SK-N-SH (cell line): ENCODE measurements around the gene TMEM120B. TPM values are rescaled to one million over a fixed set of nuclear protein-coding genes. Genes with fewer than 3 reads are reported as not detected.

Experiments used
- CTCF ChIA-PET: fragments of 300-600, 350-600 bp; formaldehyde crosslinking; extraction: SDS; loops from one replicate; lab custom pipeline; 2021; lab: Yijun Ruan, JAX
- POLR2A ChIA-PET: fragments of 350-600 bp; sonication (Branson Sonifier 250); formaldehyde crosslinking; extraction: SDS; loops from one replicate; lab custom pipeline; 2020; ENCODE audit warnings: antibody characterized with exemption, inconsistent platforms; lab: Yijun Ruan, JAX
- DNase-seq: peaks from one replicate; pipeline ENCODE4 v3.0.0; 2012
- H2AFZ ChIP-seq: fragments of 200-600 bp; sonication (generic); 2 replicates; pipeline ENCODE4 v1.8.1; 2016; ENCODE audit warnings: antibody characterized with exemption, mild to moderate bottlenecking, low read depth
- H3F3A ChIP-seq: fragments of 200-600 bp; sonication (generic); replicated peaks from 2 replicates; pipeline ENCODE3; 2016; ENCODE audit warnings: antibody characterized with exemption, mild to moderate bottlenecking; ENCODE audit not compliant: insufficient read depth
- H3K27ac ChIP-seq, 2 experiments: fragments of 200-500 bp in 1 of 2; fragments of 200-600 bp in 1 of 2; sonication (Bioruptor generic) in 1 of 2; sonication (generic), shearing (Covaris generic) in 1 of 2; 2 replicates each; pipeline versions ENCODE4 v1.5.1 to v1.6.1; 2014 to 2016; ENCODE audit warnings: low read depth in 2 of 2, inconsistent platforms in 1 of 2, low read length in 1 of 2, mild to moderate bottlenecking in 1 of 2, mixed read lengths in 1 of 2
- H3K27me3 ChIP-seq: fragments of 200-600 bp; sonication (generic), shearing (Covaris generic); 2 replicates; pipeline ENCODE4 v1.6.1; 2016; ENCODE audit warnings: mixed run types; ENCODE audit not compliant: insufficient read depth
- H3K36me3 ChIP-seq, 2 experiments: fragments of 200-500 bp in 1 of 2; fragments of 200-600 bp in 1 of 2; sonication (Bioruptor generic) in 1 of 2; sonication (generic) in 1 of 2; replicated peaks in 1 of 2; 2 replicates each; pipeline versions ENCODE3 to v1.5.1; 2014 to 2016; ENCODE audit warnings: low read length in 1 of 2, mild to moderate bottlenecking in 1 of 2; ENCODE audit not compliant: insufficient read depth in 2 of 2, control insufficient read depth in 1 of 2
- H3K4me1 ChIP-seq, 2 experiments: fragments of 200-500 bp in 1 of 2; fragments of 200-600 bp in 1 of 2; sonication (Bioruptor generic) in 1 of 2; sonication (generic), shearing (Covaris generic) in 1 of 2; 2 replicates each; pipeline versions ENCODE4 v1.5.1 to v1.6.1; 2014 to 2016; ENCODE audit warnings: low read depth in 1 of 2, low read length in 1 of 2, mixed run types in 1 of 2; ENCODE audit not compliant: insufficient read depth in 2 of 2, control insufficient read depth in 1 of 2
- H3K4me2 ChIP-seq: fragments of 200-600 bp; sonication (generic), shearing (Covaris generic); 2 replicates; pipeline ENCODE4 v1.6.1; 2017; ENCODE audit warnings: mixed run types
- H3K4me3 ChIP-seq, 2 experiments: fragments of 200-500 bp in 1 of 2; fragments of 200-600 bp in 1 of 2; sonication (Bioruptor generic) in 1 of 2; sonication (generic), shearing (Covaris generic) in 1 of 2; 2 replicates each; pipeline versions ENCODE4 v1.5.1 to v1.8.1; 2014 to 2016; ENCODE audit warnings: low read depth in 2 of 2, inconsistent platforms in 1 of 2, low read length in 1 of 2, mild to moderate bottlenecking in 1 of 2, mixed read lengths in 1 of 2, moderate library complexity in 1 of 2
- H3K79me2 ChIP-seq: fragments of 200-600 bp; sonication (generic); 2 replicates; pipeline ENCODE4 v1.8.1; 2017; ENCODE audit warnings: mild to moderate bottlenecking; ENCODE audit not compliant: insufficient read depth
- H3K9ac ChIP-seq: fragments of 200-600 bp; sonication (generic); 2 replicates; pipeline ENCODE4 v1.6.1; 2017; ENCODE audit warnings: mixed run types
- H3K9me2 ChIP-seq: fragments of 200-600 bp; sonication (generic); 2 replicates; pipeline ENCODE4 v1.6.1; 2017; ENCODE audit warnings: mixed run types
- H3K9me3 ChIP-seq: fragments of 200-600 bp; sonication (generic); 2 replicates; pipeline ENCODE4 v1.6.1; 2017; ENCODE audit warnings: mixed run types, mild to moderate bottlenecking, moderate library complexity
- H4K20me1 ChIP-seq: fragments of 200-600 bp; sonication (generic); 2 replicates; pipeline ENCODE4 v1.6.1; 2017; ENCODE audit warnings: mild to moderate bottlenecking, mixed run types; ENCODE audit not compliant: insufficient read depth
- CHD2 ChIP-seq: fragments of 150-350 bp; IDR thresholded peaks from 2 replicates; pipeline ENCODE4 v1.6.1; 2018; ENCODE audit warnings: low read length; ENCODE audit not compliant: partially characterized antibody
- ELF1 ChIP-seq: IDR thresholded peaks from 2 replicates; pipeline ENCODE4 v1.4.0; 2012
- EP300 ChIP-seq, 2 experiments: IDR thresholded peaks; 2 replicates each; pipeline versions ENCODE4 v1.4.0 to v1.6.1; 2012; ENCODE audit warnings: borderline replicate concordance in 1 of 2, low read depth in 1 of 2, low read length in 1 of 2
- EZH2phosphoT487 ChIP-seq: fragments of 200-600 bp; sonication (generic); IDR thresholded peaks from 2 replicates; pipeline ENCODE4 v1.6.1; 2017; ENCODE audit warnings: low read depth, mixed run types, mild to moderate bottlenecking, antibody characterized with exemption, moderate library complexity, borderline replicate concordance
- FOXM1 ChIP-seq: IDR thresholded peaks from 2 replicates; pipeline ENCODE4 v1.4.0; 2012; ENCODE audit warnings: low read depth, mild to moderate bottlenecking
- MAX ChIP-seq: IDR thresholded peaks from 2 replicates; pipeline ENCODE4 v1.4.0; 2012; ENCODE audit warnings: low read depth
- NFIC ChIP-seq: IDR thresholded peaks from 2 replicates; pipeline ENCODE4 v1.4.0; 2012; ENCODE audit warnings: borderline replicate concordance
- PBX3 ChIP-seq: IDR thresholded peaks from 2 replicates; pipeline ENCODE4; 2012
- POLR2AphosphoS5 ChIP-seq: IDR thresholded peaks from 2 replicates; pipeline ENCODE4 v1.6.1; 2012; ENCODE audit warnings: low read depth, low read length
- REST ChIP-seq: IDR thresholded peaks from 2 replicates; pipeline ENCODE4 v1.6.1; 2012; ENCODE audit warnings: mild to moderate bottlenecking, low read depth, low read length, moderate library complexity
- RFX5 ChIP-seq: IDR thresholded peaks from 2 replicates; pipeline ENCODE4 v1.6.1; 2012; ENCODE audit warnings: mild to moderate bottlenecking, improper control_type of control experiment, low read length
- USF2 ChIP-seq: fragments of 150-350 bp; IDR thresholded peaks from 2 replicates; pipeline ENCODE4 v1.6.1; 2017; ENCODE audit warnings: antibody characterized with exemption, low read length, low read depth, borderline replicate concordance
- WGBS: methylation state at CpG from one replicate; pipeline ENCODE4 v1.1.6; 2017; ENCODE audit warnings: low lambda C conversion rate; 5-methylcytosine and 5-hydroxymethylcytosine counted together
- polyA plus RNA-seq, 3 experiments: library from polyadenylated mRNA; depleted of rRNA; stranded (reverse); fragments of >200 nt; gene quantifications; 2 replicates each; pipeline ENCODE4 v1.2.3, GENCODE V29; 2012

TMEM120B gene
- polyA plus RNA-seq, 1 of the 3 experiments (the other 2 are of a cell fraction) = 15.4 TPM

GRCh38 chr12:121751749-121752351 is 39.3 kb downstream of the TMEM120B start:
- no peak overlapping the region for H3K4me2 ChIP-seq
- 93% methylated on average over 11 of the region's 12 CpGs for WGBS
- H2AFZ ChIP-seq = no peak overlapping the region
- no peaks in the 10 kb centered on the region; the same call in 1 of the 2 replicates for H3K79me2 ChIP-seq
- H3K27me3 ChIP-seq = no peaks in the 10 kb centered on the region
- POLR2A ChIA-PET = no interaction called here
- peaks cover 13% of the 10 kb centered on the region for H3F3A ChIP-seq
- no peaks in the 10 kb centered on the region for H3K9me2 ChIP-seq
- no peak overlapping the region for H3K9ac ChIP-seq
- no peaks in the 10 kb centered on the region for H4K20me1 ChIP-seq
- CTCF ChIA-PET = interaction anchor here (1.0 kb wide), 1 partner anchor 199 kb away, joined by 3 read pairs; no protein-coding TSS in a partner anchor
- H3K4me3 ChIP-seq = no peak overlapping the region
- no peak for TF ChIP-seq EZH2phosphoT487
- TF ChIP-seq MAX = no peak
- TF ChIP-seq ELF1 = no peak
- TF ChIP-seq USF2 = no peak
- no peak for TF ChIP-seq EP300 (IDR thresholded peaks at IDR 0.05; ENCODE audit: borderline replicate concordance in 1 of 2, low read depth in 1 of 2, low read length in 1 of 2)
- no peak for TF ChIP-seq RFX5
- no peak for TF ChIP-seq REST
- TF ChIP-seq FOXM1 = no peak
- TF ChIP-seq CHD2 = no peak
- no peak for TF ChIP-seq POLR2AphosphoS5
- no peak for TF ChIP-seq NFIC
- TF ChIP-seq PBX3 = no peak
- H3K4me1 ChIP-seq = peaks cover 0 to 6% of the 10 kb centered on the region in 2 experiments; a peak in 1 of 4 replicates
- no peak for DNase-seq
- H3K36me3 ChIP-seq = no peaks in the 10 kb centered on the region
- no peaks in the 10 kb centered on the region for H3K9me3 ChIP-seq
- no peak overlapping the region for H3K27ac ChIP-seq
